GM11168 (cell line): ENCODE measurements around the gene CDK5RAP2.
"Not testable (repeated sequence)": the region's sequence is repeated elsewhere in the genome, so short reads cannot be mapped to it uniquely, and the experiment has no call there.

ENCODE experiments used
- in situ Hi-C: fragments of 300-500 bp; cut with MboI; formaldehyde crosslinking; loops from one replicate; pipeline ENCODE4 v1.12.0; 2022; ENCODE audit warnings: low sequenced_read_pairs; ENCODE audit not compliant: unreplicated experiment

Gene CDK5RAP2

DNA sequence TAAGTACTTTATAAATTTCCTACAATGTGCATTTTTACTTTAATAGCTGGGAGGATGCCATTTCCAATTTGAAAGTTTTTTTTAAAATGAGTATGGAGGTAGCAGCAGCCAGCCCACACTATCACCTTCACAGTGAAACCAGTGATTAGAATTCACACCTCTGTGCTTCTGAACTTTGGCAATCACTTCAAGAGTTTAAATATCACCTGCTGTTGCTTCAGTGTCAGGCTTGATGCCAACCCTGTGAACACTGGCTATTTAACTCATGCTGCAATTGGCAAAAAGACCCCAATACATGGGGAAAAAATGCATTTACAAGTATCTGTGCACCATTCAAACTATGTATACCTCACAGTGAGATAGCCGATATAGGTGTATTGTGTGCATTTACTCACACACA lies 57.4 kb downstream of the CDK5RAP2 start:
- in situ Hi-C loops: no loop called here

- in situ Hi-C loops: no loop called here
These were observed 57.9 kb downstream of the CDK5RAP2 start for GRCh38 chr9:120522032-120522431.

DNA sequence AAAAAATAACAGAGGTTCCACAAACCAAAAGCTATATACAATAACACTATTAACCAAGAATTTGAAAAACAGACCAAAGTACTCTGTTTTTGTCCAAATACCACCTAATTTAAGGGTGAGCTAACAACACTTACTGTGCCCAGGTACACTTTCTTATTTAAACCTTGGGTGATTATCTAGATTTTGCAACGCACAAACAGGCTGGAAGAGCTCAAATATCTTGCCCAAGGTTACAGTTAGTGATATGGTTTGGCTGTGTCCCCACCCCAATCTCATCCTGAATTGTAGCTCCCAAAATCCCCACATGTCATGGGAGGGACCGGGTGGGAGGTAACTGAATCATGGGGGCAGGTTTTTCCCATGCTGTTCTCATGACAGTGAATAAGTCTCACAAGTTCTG lies 58.9 kb downstream of the CDK5RAP2 start:
- in situ Hi-C loops: no loop called here

- in situ Hi-C loops: not testable (repeated sequence)
These were observed 64.0 kb downstream of the CDK5RAP2 start for GRCh38 chr9:120515996-120516395.

- in situ Hi-C loops: not testable (repeated sequence)
These were observed 64.5 kb downstream of the CDK5RAP2 start for GRCh38 chr9:120515481-120515880.

- in situ Hi-C loops: no loop called here
These were observed 65.6 kb downstream of the CDK5RAP2 start for GRCh38 chr9:120514405-120514804.

DNA sequence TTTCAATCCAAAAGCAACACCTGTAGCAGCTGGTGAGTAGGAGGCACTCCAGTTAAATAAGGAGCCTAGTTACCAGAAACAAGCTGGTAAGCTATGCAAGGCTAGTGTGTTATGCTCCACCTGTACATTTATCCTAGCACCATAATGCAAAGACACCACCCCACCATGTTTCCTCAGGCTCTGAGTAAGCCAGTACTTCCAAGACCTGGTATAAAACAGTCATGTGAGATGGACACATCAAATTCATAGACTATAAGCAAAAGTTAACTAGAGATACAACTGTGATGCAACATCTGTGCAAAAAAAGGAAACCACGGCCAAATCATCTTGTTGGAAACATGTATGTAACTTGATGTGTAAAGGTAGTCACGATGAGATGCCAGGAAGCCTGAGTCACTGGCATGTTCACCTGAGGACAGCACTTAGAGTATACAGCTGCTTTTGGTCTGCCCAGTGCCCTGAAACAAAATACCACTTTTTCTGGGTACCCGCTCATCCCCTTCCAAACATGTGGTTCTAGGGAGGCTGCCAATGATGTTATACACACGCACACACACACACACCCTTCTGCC lies 66.1 kb downstream of the CDK5RAP2 start:
- in situ Hi-C loops: no loop called here

DNA sequence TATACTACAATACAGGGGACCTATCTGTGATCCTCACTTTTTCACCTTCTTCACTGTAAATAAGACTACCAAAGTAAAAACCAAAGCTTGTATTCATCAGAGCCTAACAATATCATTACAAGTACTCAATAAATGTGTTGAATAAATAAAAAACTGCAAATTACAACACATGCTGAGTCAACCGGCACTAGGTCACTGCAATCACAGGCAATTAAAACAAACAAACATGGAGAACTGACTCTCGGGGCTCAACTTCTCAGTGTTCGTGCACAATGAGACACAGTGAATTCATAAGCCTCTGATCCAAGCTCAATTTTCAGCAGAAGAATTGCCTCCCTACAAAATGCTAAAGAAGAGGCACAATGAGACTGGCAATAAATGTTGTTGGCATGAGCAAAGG lies 69.2 kb downstream of the CDK5RAP2 start:
- in situ Hi-C loops: no loop called here

DNA sequence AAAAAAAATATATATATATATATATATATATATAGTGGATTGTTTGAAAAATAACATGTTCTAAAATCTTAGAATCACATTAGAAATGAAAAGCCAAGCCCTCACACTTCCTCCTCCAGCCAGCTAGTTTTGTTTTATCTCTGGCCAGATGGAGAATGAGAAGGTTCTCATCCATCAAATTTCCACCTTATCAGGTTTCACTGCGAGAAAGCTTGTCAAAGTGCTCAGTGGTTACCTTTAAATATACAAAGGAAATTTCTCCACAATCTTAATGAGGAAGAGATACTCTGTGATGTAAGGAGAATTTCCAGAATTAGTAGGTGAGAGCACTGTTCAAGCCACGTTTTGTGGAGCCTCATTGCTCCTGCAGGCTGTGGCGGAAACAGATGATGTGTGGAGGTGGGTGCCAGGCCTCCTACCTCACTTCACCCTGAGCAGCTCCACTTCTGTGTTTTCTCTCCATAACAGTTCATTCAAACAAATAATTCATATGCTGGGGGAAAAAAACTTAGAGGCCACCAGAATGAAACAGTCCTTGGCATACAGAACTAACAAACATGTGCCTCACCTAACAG lies 71.9 kb downstream of the CDK5RAP2 start:
- in situ Hi-C loops: no loop called here

GRCh38 chr9:120505186-120505585 lies 74.8 kb downstream of the CDK5RAP2 start:
- in situ Hi-C loops: no loop called here

- in situ Hi-C loops: no loop called here
These were observed 79.2 kb downstream of the CDK5RAP2 start for GRCh38 chr9:120500733-120501132.

DNA sequence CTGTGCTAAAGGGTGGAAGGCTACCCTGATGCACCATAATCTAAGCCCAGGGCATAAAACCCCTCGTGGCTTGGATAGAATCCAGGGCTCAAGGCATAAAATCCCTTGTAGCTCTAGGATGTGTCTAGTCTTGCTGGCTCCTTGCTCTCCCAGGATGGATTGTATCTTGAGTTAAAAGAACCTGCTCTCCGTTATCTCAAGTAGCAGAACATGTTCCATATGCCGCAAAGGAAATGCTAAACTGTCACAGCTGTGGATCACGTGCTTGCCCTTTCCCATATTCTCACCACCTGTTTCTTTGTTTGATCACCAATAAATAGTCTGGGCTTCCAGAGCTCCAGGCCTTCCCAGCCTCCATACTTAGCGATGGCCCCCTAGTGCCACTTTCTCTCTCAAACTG lies 82.1 kb downstream of the CDK5RAP2 start:
- in situ Hi-C loops: not testable (repeated sequence)

- in situ Hi-C loops: not testable (repeated sequence)
These were observed 83.5 kb downstream of the CDK5RAP2 start for GRCh38 chr9:120496438-120496837.

DNA sequence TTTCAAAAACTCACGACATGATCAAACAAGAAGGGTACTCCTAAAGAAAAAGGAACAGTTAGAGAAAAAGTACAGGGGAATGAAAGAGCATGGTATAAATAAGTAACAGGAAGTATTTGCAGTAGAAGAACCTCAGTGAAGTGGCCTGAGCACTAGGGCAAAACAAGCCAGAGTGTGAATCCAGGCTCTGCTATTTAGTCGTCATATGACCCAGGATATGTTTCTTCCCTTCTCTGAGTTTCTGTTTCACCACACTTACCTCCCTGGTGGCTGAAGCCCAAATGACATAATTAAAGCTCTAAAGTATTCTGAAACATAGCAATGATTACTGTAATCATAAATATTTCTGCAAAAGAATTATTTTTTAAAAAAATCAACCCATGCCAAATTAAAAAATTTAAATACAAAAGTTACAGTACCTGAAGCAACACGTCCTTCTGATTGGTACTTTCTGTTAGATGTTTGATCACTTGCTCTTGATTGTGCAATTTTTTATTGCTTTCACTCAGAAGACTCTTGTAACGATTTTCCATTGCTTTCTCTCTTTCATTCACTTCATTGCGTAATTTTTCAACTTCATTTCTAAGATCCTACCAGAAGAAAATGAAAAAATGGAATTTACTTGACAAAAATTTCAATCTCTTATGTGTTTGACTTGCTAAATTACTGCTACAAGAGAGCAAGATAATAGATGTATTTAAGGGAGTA lies 88.9 kb downstream of the CDK5RAP2 start:
- in situ Hi-C loops: no loop called here

DNA sequence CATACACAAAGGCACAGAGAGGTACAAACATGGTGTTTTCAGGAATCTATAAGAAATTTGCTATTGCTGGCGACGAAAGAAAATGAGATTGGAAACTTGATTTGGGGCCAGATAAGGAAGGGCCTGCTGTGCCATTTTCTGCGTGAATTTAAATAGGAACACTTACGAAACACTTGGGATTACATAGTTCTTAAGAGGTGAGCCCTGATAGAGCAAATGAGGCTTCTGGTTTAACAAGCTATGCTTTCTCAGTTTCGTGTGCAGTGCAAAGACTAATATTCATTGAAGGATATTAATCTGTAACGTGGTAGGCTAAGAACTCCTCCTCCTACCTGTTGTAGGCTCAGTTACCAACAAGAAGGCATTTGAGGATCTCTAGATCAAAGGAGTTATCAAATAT lies 93.1 kb downstream of the CDK5RAP2 start:
- in situ Hi-C loops: no loop called here

DNA sequence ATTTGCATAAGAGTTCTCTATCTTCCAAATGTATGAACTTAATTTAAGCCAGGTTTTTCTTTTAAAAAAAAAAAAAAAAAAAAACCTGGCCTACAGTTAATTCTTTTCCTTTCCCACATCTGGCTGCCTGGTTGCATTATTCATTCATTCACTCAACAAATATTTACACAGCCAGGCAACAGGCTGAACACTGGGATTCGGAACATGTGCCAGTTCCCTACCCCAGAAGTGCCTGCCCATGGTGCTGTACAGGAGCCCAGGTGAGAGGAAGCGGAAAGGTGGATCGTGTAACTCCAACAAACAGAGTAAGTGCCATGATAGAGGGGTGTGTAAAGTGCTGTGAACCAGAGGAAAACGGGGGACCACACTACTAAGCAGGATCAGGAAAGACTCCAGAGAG lies 93.6 kb downstream of the CDK5RAP2 start:
- in situ Hi-C loops: no loop called here

- in situ Hi-C loops: no loop called here
These were observed 94.2 kb downstream of the CDK5RAP2 start for GRCh38 chr9:120485788-120486187.

GRCh38 chr9:120484162-120484561 lies 95.8 kb downstream of the CDK5RAP2 start:
- in situ Hi-C loops: no loop called here

DNA sequence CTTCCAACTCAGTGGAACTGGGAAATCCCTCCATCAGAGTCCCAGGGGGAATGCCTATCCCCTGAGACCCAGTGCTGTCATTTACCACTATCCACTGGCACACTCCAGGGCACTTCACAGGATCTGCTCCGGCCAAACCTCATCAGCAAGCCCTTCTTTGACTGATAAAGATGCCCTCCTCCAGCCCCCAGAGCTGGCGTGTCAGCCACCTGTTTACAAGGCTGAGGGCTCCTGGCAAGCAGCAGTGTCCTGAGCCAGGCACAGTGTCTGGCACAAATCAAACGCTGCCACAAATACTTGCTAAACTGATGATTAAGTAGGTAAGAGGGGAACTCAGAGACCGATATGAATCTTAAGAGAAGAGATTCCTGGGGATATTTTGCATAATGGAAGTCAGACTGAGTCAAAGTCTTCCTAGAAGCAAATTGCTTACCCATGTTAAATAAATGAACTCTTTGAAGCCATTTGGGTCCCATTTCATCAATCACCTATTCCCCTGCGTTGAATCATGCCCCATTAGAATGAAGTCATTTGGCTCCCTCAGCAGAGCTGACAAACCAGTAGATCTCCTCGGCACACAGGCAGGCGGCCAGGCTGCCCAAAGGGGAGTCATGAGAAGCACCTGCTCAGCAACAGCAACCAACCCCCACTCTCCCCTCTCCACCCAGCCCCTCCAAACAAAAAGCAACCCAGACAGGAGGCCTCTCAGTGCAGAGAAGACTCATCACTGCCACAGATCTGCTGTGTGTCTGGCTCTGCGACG lies 97.4 kb downstream of the CDK5RAP2 start:
- in situ Hi-C loops: no loop called here

DNA sequence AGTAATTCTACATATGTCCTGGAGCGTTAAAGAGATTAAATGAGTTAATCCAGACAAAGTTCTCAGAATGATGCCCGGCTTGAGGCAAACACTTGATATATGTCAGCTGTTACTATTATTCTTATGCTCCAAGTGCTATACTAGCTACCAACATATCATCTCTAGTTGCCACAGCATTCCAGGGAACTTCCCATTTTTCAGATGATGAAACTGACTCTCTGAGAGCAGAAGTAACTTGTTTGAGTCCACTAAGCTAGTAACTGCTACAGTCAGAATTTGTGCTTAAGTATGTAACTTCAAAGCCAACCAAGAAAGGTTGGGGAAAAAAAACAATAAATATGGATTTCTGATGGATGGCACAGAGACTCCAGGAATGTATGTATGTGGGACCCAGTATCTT lies 98.1 kb downstream of the CDK5RAP2 start:
- in situ Hi-C loops: no loop called here

DNA sequence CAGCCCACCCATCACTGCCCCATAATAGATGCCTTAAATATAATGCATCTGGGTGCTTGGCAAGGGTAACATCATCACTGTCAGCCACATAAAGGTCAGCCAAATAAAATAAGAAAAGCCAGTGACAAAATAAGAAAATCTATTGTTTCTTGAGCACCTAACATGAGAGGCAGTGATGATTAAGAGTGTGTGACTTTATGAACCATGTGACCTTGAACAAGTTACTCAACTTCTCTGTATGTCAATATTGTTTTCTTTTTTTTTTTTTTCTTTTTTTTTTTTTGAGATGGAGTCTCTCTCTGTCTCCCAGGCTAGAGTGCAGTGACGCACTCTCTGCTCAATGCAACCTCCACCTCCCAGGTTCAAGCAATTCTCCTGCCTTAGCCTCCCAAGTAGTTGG lies 98.7 kb downstream of the CDK5RAP2 start:
- in situ Hi-C loops: no loop called here
